ENCODE data around the gene HS3ST3B1.

The HS3ST3B1 gene

DNA sequence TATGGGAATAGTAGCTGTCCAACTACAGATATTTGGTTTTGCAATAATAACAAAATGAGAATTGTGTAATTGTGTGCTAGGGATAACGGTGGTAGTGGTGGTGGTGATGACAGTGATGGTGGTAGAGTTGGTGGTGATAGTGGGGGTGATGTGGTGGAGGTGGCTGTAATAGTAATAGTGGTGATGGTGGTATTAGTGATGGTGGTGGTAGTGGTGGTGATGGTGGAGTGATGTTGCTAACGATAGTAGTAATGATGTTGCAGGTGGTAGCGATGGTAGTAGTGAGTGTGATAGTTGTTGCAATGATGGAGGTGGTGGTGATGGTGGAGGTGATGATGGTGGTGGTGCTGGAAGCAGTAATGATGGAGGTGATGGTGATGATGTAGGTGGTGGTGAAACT lies 94.4 kb downstream of the HS3ST3B1 start:
- Histone ChIP-seq H3F3A (ENCODE audit: control insufficient read depth, insufficient read depth) (no peaks in the 10 kb centered on the region), H3K27ac (ENCODE audit: low read depth, low read length) (no peak overlapping the region), H3K9me2 (replicated peaks; ENCODE audit: control insufficient read depth, low read length) (no peaks in the 10 kb centered on the region), H3K79me2 (ENCODE audit: control insufficient read depth, low read length) (no peaks in the 10 kb centered on the region), H3K36me3 (ENCODE audit: control insufficient read depth, low read length) (no peaks in the 10 kb centered on the region), H3K4me3 (ENCODE audit: low read length) (no peak overlapping the region), H3K27me3 (ENCODE audit: control insufficient read depth, low read length) (no peaks in the 10 kb centered on the region), H4K20me1 (ENCODE audit: control insufficient read depth, insufficient read depth, low read depth, low read length) (no peaks in the 10 kb centered on the region), H3K4me1 (ENCODE audit: control insufficient read depth, low read length) (no peaks in the 10 kb centered on the region), H3K9me3 (ENCODE audit: control insufficient read depth, insufficient read depth, low read length) (no peaks in the 10 kb centered on the region), H3K4me2 (ENCODE audit: low read length) (no peak overlapping the region)
- TF ChIP-seq, protein P1, sequence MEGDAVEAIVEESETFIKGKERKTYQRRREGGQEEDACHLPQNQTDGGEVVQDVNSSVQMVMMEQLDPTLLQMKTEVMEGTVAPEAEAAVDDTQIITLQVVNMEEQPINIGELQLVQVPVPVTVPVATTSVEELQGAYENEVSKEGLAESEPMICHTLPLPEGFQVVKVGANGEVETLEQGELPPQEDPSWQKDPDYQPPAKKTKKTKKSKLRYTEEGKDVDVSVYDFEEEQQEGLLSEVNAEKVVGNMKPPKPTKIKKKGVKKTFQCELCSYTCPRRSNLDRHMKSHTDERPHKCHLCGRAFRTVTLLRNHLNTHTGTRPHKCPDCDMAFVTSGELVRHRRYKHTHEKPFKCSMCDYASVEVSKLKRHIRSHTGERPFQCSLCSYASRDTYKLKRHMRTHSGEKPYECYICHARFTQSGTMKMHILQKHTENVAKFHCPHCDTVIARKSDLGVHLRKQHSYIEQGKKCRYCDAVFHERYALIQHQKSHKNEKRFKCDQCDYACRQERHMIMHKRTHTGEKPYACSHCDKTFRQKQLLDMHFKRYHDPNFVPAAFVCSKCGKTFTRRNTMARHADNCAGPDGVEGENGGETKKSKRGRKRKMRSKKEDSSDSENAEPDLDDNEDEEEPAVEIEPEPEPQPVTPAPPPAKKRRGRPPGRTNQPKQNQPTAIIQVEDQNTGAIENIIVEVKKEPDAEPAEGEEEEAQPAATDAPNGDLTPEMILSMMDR (IDR thresholded peaks at IDR 0.05; ENCODE audit: low read depth, low read length, poor library complexity, severe bottlenecking): no peak
- TF ChIP-seq EZH2phosphoT487 (IDR thresholded peaks at IDR 0.05; ENCODE audit: borderline replicate concordance, low read length): no peak

DNA sequence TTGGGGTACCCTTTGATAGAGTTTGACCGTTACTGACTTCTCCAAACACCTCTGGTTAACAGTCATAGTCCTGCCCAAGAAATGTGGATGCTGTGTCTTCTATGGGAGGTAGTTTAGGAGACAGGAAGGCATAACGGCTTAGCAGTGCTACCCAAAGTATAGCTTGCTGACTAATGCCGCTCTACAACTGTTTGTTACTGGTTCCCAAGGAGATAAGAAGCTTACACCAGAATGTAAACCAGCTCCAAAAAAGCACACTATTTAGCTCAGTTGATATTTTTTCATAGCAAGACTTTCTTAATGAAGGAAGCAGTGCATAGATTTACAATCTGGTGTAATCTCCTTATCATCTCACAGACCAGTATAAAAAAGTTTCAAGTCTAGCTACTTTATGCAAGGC lies 95.7 kb downstream of the HS3ST3B1 start:
- Histone ChIP-seq H3K36me3 (ENCODE audit: control insufficient read depth, low read length) (no peaks in the 10 kb centered on the region), H3K4me3 (ENCODE audit: low read length) (no peak overlapping the region), H4K20me1 (ENCODE audit: control insufficient read depth, insufficient read depth, low read depth, low read length) (no peaks in the 10 kb centered on the region), H3K4me1 (ENCODE audit: control insufficient read depth, low read length) (no peaks in the 10 kb centered on the region), H3K9me3 (ENCODE audit: control insufficient read depth, insufficient read depth, low read length) (no peaks in the 10 kb centered on the region), H3F3A (ENCODE audit: control insufficient read depth, insufficient read depth) (no peaks in the 10 kb centered on the region), H3K9me2 (replicated peaks; ENCODE audit: control insufficient read depth, low read length) (no peaks in the 10 kb centered on the region), H3K79me2 (ENCODE audit: control insufficient read depth, low read length) (no peaks in the 10 kb centered on the region), H3K27me3 (ENCODE audit: control insufficient read depth, low read length) (no peaks in the 10 kb centered on the region), H3K4me2 (ENCODE audit: low read length) (no peak overlapping the region), H3K27ac (ENCODE audit: low read depth, low read length) (no peak overlapping the region)
- TF ChIP-seq EZH2phosphoT487 (IDR thresholded peaks at IDR 0.05; ENCODE audit: borderline replicate concordance, low read length): no peak
- TF ChIP-seq, protein P1 (IDR thresholded peaks at IDR 0.05; ENCODE audit: low read depth, low read length, poor library complexity, severe bottlenecking): no peak

- Histone ChIP-seq H3K4me3 (ENCODE audit: low read length) (no peak overlapping the region), H3K36me3 (ENCODE audit: control insufficient read depth, low read length) (no peaks in the 10 kb centered on the region), H3K27me3 (ENCODE audit: control insufficient read depth, low read length) (no peaks in the 10 kb centered on the region), H3K4me1 (ENCODE audit: control insufficient read depth, low read length) (no peaks in the 10 kb centered on the region), H3F3A (ENCODE audit: control insufficient read depth, insufficient read depth) (no peaks in the 10 kb centered on the region), H3K4me2 (ENCODE audit: low read length) (no peak overlapping the region), H3K9me3 (ENCODE audit: control insufficient read depth, insufficient read depth, low read length) (no peaks in the 10 kb centered on the region), H3K79me2 (ENCODE audit: control insufficient read depth, low read length) (no peaks in the 10 kb centered on the region), H3K9me2 (replicated peaks; ENCODE audit: control insufficient read depth, low read length) (no peaks in the 10 kb centered on the region), H4K20me1 (ENCODE audit: control insufficient read depth, insufficient read depth, low read depth, low read length) (no peaks in the 10 kb centered on the region), H3K27ac (ENCODE audit: low read depth, low read length) (no peak overlapping the region)
- TF ChIP-seq, protein P1 (IDR thresholded peaks at IDR 0.05; ENCODE audit: low read depth, low read length, poor library complexity, severe bottlenecking): no peak
- no peak for TF ChIP-seq EZH2phosphoT487 (IDR thresholded peaks at IDR 0.05; ENCODE audit: borderline replicate concordance, low read length)
Observed at GRCh38 chr17:14398766-14399165, 97.9 kb downstream of the HS3ST3B1 start.
